SK-N-SH treated with all-trans-retinoic acid at 6 μM for 48 hours (cell line): Measurements from ENCODE around the gene DDRGK1.

Source experiments
- ARNTL ChIP-seq: fragments of 450-650 bp; formaldehyde crosslinking; IDR thresholded peaks from 2 replicates; pipeline ENCODE4 v1.5.0; 2020; ENCODE audit warnings: low read depth, mild to moderate bottlenecking, moderate library complexity, borderline replicate concordance
- GLIS3 ChIP-seq: fragments of 250-450 bp; sonication (Bioruptor Pico); IDR thresholded peaks from 2 replicates; pipeline ENCODE4 v1.5.0; 2020; ENCODE audit warnings: mild to moderate bottlenecking, moderate library complexity
- RARB ChIP-seq: fragments of 250-450 bp; sonication (Bioruptor Pico); IDR thresholded peaks from 2 replicates; pipeline ENCODE4 v1.8.0; 2021; ENCODE audit warnings: mild to moderate bottlenecking, moderate library complexity
- TOX ChIP-seq: fragments of 250-450 bp; sonication (Bioruptor Pico); IDR thresholded peaks from 2 replicates; pipeline ENCODE4 v1.8.0; 2021; ENCODE audit warnings: mild to moderate bottlenecking, moderate library complexity, borderline replicate concordance
- ZC3H10 ChIP-seq: fragments of 250-450 bp; sonication (Bioruptor Pico); IDR thresholded peaks from 2 replicates; pipeline ENCODE4 v1.5.1; 2021; ENCODE audit warnings: mild to moderate bottlenecking, moderate library complexity

DNA sequence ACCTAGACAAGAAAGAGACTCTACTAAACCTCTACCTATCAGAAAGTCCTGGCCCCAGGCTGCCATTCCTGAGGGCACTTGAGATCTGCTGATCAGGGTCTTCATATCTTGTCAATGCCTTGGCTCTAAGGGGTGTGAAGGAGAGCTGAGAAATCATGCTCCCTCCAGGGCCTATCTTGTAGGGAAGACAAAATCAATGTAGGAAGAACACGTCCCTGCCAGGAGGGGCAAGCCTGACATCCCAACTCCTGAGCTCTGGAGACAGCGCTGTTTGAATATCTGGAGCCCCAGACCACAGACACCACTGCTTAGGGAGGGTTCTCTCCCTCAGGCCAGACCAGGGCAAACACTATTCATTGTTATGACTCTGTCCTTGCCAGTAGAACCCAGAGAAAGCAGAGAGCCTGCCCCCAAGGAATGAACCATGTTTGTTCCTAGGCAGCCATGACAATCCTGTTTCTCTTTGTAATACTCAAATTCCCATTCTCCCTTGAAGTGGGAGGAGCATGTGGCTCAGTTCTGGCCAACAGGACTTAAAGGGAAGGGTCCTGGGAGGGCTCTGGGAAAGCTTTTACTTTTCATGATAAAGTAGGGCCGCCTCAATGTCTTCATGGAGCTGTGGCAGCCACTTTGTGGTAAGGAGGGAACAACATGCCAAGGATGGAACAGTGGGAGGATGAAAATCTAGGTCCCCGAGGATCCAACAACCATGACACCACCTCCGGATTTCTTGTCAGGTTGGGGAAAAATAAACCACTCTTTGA lies 43.0 kb downstream of the DDRGK1 start:
- TF ChIP-seq TOX (CRISPR knock-in tag) (no peak), RARB (CRISPR knock-in tag) (no peak), GLIS3 (no peak), ZC3H10 (no peak), ARNTL (CRISPR knock-in tag) (no peak)
